ENCODE results near the gene PHACTR3. TPM values are rescaled to one million over a fixed set of nuclear protein-coding genes. Genes with fewer than 3 reads are reported as not detected.

The PHACTR3 gene
- polyA plus RNA-seq, 1 donor = 5.5 TPM

- no peak for DNase-seq (ENCODE audit: low read depth)
Observed at GRCh38 chr20:59588236-59588855, 16.0 kb upstream of the PHACTR3 start.

DNA sequence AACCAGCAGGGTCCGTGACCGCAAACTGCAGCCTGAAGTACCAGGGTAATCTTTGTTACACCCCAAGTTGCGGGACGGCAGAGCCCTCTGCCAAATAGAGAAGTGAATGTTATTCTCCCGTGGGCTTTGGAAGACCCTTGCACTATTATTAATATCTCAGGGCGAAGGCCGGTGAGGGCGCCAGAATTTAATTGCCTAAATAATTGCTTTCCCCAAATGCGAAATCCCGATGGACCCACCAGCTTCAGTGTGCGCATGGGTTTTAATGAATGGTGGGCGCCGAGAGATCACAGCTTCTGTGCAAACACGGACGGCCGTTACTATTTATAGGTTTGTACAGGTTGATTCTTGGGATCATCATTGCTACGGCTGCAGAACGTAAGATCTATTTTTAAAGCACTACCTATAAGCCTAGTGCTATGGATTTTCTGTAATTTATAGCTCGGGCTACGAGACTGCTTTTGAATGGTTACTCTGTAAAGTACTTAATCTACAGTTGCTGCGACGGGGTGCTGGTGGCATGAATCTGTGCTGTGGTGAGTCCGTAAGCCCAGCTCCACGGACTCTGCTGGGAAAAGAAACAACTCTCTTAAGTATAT is 15.2 kb upstream of the PHACTR3 start:
- no peak for DNase-seq (ENCODE audit: low read depth)

DNA sequence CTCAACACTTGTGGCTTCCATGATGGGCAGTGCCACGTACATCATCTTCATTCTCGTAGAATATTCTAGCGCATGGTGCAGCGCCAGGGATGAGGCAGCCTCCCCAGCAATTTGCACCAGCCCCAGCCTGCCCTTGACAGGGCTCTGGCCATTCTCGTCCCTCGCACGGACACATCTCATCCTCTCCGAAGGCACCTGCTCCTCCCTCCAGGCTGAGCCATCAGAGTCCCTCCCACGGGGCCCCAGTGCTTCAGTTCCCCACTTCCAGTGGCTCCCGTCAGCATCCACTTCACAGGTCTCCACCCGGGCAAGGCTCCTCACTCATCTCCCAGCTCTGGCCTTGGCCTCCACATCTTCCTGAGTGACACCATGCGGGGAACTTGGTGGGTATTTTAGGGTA is 13.3 kb upstream of the PHACTR3 start:
- DNase-seq (ENCODE audit: low read depth) = no peak

DNA sequence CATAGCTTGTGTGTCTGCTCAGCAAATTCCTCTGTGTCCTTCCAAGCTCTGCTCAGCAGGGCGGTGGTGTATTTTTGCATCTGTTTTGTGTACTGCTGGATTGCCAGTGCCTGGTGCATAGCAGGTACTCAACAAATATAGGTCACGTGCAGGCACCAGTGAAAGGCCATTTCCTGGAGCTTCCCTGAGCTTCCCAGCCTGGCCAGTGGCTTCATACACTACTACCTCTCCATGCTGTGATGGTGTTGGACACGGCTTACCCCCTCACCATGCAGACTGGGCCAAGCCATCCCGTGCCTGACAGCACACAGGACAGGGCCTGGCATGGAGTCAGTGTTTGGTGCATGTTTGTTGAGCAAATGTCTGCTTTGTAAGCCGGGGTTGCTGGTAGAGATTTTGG is 7.7 kb upstream of the PHACTR3 start:
- no peak for DNase-seq (ENCODE audit: low read depth)

- no peak for DNase-seq (ENCODE audit: low read depth)
Observed at GRCh38 chr20:59597240-59597639, 7.1 kb upstream of the PHACTR3 start.

GRCh38 chr20:59598625-59599310 is 5.6 kb upstream of the PHACTR3 start:
- no peak for DNase-seq (ENCODE audit: low read depth)

DNA sequence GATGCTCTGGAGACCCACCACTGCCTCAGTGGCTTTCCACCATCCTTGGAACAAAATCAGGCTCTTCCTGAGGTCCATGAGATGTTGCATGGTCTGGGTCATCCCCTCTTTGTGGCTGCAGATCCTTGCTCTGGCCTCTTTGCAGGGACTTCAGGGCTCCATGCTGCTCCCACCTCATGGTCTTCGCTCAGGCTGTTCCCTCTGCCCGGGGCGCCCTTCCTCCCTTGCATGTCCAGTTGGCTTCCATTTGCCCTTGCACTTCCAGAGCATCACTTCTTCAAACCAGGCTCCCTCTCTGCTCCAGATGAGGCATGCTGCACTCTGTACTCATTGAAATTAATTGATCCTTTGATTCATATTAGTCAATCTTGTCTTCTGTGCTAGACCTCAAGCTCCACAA is 4.4 kb upstream of the PHACTR3 start:
- no peak for DNase-seq (ENCODE audit: low read depth)

GRCh38 chr20:59600472-59600871 is 3.9 kb upstream of the PHACTR3 start:
- no peak for DNase-seq (ENCODE audit: low read depth)

DNA sequence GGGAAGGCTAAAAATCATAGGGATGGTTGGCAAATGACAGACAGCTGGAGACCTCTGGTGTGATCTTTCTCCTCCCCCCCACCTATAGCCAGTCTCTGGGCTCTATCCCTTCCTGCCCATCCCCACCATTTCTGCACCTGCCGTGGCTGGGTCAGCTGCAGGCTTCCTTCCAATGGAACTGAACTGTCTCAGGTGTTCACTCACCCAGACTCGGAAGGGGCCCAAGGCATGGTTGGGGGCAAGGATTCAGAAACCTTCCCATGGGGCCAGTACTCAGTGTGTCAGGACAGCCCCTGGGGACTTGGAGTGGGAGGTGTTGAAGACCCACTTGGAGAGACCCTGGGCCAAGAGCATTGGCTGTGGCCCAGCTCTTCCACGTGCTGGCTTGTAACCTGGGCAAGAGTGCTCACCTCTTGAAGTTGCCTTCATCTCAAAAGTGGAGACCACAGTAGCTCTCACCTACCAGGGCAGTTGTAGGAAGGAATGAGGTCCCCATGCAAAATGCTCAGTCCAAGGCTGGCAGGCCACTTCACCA is 1.7 kb upstream of the PHACTR3 start:
- no peak for DNase-seq (ENCODE audit: low read depth)

DNA sequence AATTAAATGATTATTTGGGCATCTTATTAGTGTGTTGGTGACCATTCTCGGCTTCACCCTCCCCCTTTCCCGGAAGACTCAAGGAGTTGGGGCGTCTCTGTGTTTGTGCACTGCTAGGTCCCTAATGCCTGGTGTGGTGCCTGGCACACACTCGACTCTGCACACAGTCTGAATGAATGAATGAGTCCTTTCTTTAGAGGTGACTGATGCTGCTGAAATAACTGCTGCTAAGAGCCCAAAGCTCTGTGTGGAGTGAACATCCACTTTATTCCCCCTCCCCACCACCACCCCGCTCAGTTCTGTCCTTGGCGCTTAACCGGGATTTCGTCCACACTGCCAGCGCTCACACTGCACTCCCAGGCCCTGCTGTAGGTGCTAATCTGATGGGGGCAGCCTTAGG is 1.2 kb upstream of the PHACTR3 start:
- no peak for DNase-seq (ENCODE audit: low read depth)

DNA sequence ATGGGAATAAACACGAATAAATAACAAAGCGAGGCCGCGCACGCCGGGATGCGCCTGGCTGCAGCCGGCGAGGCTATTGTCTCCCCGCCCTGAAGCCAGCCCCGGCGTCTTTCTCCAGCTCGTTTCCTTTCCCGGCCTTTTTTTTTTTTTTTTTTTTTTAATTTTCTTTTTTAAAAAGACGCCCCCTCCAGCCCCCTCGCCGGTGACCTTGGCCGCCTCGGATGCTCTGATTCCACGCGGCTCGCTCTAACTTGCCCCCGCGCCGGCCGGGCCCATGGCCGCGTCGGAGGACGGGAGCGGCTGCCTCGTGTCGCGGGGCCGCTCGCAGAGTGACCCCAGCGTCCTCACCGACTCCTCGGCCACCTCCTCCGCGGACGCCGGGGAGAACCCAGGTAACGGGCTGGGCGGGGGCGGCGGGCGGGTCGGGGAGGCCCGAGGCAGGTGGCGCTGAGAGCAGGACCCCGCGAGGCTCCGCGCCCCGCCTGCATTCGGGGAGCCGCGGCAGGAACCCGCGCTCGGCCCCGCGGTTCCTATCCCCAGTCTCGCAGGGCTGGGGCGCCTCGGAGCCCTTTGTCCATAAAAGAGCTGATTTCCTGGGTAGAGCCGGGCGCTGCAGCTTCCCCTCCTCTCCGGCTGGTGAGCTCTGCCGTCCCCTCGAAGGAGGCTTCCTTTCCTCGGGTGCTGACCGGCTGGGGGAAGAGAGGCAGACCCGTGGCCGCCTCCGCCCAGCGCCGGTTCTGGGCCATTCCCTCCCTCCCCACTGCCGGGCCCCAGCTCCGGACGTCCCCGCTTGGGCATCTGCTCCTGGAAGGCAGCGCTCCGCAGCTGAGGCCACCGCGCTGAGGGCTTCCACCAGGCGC is 631 bp downstream of the PHACTR3 start:
- no peak for DNase-seq (ENCODE audit: low read depth)

GRCh38 chr20:59605601-59606364 is 1.4 kb downstream of the PHACTR3 start:
- DNase-seq (ENCODE audit: low read depth) = no peak

GRCh38 chr20:59606566-59606965 is 2.2 kb downstream of the PHACTR3 start:
- no peak for DNase-seq (ENCODE audit: low read depth)

DNA sequence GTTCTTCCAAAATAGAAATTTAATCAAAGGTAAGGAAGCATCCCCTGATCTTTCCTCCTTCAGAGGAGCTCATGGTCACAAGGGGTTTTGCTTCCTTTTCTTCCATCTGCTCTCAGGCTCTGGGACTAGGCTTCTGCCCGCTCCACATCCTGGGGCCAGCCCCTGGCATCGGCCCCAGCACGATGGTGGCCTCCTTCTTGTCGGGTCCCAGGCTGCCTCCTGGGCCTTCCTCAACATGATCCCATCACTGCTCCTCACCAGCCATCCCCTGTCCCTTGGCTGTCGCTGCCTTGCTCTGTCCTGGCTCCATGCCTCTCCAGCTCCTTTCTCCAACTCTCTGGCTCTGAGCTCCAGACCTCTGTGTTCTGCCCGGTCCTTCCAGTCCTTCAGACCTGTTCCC is 4.1 kb downstream of the PHACTR3 start:
- DNase-seq (ENCODE audit: low read depth) = no peak

DNA sequence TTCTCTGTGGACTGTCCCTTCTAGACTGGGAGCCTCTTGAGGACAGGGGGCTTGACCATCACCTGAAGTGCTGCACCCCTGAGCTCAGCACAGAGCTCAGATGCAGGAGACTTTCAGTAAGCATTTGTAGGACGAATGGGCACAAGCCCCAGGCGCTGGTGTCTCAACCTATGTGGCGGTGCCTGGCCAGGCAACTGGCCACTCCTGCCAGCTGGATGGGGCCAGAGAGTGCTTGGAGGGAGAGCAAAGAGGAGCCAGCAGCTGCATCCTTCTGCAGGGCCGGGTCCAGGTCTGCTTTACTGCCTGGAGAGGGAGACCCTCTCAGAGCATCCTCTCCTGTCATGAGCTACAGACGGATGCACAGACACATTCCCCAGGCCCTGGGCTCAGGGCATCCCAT is 4.5 kb downstream of the PHACTR3 start:
- no peak for DNase-seq (ENCODE audit: low read depth)

GRCh38 chr20:59611286-59611685 is 6.9 kb downstream of the PHACTR3 start:
- no peak for DNase-seq (ENCODE audit: low read depth)

- DNase-seq (ENCODE audit: low read depth) = no peak
Observed at GRCh38 chr20:59613861-59614260, 9.5 kb downstream of the PHACTR3 start.

- no peak for DNase-seq (ENCODE audit: low read depth)
Observed at GRCh38 chr20:59614714-59615113, 10.4 kb downstream of the PHACTR3 start.

GRCh38 chr20:59616306-59616705 is 12.0 kb downstream of the PHACTR3 start:
- no peak for DNase-seq (ENCODE audit: low read depth)

DNA sequence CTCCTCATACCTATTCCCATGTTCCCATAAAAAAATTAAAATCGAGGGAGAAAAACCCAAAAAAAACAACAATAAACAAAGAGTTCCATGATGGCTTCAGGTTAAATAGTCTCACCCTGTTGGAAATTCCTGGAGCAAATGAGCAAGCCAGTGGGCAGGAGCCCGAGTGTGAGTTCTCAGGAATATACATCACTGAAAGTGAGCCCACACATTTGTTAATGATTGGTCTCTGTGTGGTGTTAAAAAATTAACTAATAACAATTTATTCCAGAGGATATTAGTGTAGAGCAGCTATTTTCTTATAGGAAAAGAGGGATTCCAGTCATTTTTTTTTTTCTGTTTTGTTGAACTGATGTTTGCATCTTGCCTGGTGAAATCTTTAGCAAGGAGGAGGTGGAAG is 12.9 kb downstream of the PHACTR3 start:
- DNase-seq (ENCODE audit: low read depth) = no peak

- no peak for DNase-seq (ENCODE audit: low read depth)
Observed at GRCh38 chr20:59618131-59618530, 13.8 kb downstream of the PHACTR3 start.

Measured in forelimb muscle (tissue), 1 donor.